ENCODE data around the gene SLC16A13.

SLC16A13 gene

DNA sequence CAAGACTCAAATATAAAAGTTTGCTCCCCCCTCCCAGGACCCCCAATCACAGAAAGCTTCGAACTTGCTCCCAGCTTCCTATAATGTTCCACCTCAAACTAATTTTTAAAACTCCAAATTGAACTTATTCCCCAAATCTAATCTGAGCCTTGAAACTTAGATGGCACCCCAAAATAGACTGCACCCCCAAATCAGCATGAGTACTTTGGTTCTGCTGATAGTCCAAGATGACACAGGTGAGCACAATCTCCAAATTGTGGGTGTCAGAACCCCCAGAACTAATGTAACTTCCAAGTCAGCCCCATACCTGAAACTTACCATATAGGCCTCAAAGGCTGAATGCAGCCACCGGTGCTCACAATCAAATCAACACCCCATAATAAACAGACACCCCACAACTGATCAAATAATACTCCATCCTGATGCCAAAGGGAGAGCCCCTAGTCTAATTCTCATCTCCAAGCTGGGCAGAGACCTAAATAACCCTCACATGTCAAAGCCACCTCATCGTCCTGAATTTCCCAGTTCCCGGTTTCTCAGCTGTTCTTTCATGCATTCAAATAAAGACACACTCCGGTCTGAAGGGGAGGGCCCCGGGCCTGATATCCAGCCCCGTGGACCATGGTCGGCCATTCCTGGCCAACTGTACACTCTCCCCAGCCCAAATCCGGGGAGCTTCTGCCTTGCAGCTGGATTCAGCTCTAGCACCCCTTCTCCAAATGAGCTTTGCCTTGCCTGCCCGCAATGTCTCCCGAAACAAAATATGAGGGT is 14.7 kb upstream of the SLC16A13 start:
- Mint-ChIP-seq H3K9me3 (no peaks in the 10 kb centered on the region), H3K4me1 (peaks cover 49% of the 10 kb centered on the region), H3K4me3 (peak overlapping the region; percentile 66), H3K27ac (peak overlapping the region; percentile 80), H3K36me3 (no peaks in the 10 kb centered on the region), H3K27me3 (no peaks in the 10 kb centered on the region)

DNA sequence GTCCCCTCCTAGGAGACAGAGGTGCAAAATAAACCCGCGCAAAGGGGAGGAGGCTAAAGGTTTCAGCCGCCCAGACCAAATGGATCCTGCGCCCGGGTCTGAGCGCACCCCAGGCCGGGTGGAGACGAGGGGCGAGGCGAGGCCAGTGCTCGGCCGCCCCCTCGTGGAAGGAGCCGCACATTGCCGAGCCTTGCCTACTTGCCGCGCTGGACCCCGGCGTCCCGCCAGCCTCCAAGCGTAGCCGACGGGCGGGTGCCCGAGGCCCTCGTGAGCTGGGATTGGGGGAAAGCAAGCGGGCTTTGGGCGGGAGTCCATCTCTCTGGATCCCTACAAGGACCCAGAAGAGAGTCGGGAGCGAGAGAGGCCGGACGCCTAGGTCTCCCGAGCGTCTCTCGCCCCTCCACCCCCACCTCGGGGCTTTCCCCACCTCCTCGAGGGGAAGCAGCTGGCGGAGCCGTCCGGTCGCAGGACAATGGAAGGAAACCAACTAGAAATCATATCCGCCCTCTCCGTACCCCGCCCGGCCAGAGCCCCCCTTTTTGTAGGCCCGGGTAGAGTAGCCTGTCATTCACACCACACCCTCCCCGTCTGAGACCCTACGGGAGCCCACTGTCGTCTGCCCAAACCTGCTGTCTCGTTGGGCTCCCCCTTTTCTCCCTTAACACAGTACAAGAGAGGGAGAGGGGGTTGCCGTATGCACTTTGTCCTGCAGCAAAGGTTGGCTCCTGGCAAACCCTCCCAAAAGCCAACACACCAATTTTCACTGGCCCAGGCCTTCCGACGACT is 13.6 kb upstream of the SLC16A13 start:
- H3K36me3 Mint-ChIP-seq = no peaks in the 10 kb centered on the region
- peaks cover 42% of the 10 kb centered on the region for H3K4me1 Mint-ChIP-seq
- H3K4me3 Mint-ChIP-seq = peak overlapping the region; percentile 66
- no peaks in the 10 kb centered on the region for H3K27me3 Mint-ChIP-seq
- H3K27ac Mint-ChIP-seq = no peak overlapping the region
- H3K9me3 Mint-ChIP-seq = no peaks in the 10 kb centered on the region

DNA sequence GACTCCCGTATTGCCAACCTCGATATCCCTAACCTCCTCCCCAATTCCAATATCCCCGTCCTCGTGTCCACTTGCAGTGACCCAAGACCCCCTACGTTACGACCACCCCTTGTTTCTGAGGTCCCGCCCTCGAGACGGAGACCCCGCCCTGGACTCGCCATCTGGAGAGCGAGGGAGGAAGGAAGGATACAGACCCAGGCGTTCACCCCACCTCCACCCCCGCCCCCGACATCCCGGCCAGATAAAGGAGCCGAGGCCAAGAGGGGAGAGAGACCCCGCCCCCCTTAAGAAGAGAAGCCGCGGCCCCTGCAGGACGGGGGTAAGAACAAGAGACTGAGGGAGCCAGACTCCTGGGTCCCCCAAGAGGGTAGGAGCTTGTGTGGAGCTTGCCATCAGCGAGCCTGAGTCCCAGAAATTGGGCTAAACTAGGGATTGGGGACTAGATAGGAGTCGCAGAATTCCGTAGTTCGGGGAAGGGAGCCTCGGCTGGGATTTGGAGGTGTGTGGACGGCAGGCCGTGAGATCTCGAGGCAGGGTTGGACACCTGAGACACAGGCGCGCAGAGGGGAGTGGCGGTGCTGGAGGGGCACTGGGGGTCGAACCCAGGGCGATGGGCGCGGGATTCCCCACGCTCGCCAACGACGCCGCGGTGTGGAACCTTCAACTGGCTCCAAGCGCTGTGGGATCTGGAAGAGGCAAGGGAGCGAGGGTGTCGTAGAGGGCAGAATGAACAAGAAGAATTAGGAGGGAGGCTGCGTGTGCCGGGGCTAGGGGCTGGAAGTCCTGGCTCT is 12.8 kb upstream of the SLC16A13 start, which contains the start of gene BCL6B:
BCL6B (plus strand) TSS at position 270 of the 791 bp plus-strand sequence. CDS start 622 bp downstream, outside the sequence.
- H3K27ac Mint-ChIP-seq = peak within 1 kb of the TSS; percentile 88
- H3K36me3 Mint-ChIP-seq = no peaks in the 10 kb centered on the region
- H3K9me3 Mint-ChIP-seq = no peaks in the 10 kb centered on the region
- no peaks in the 10 kb centered on the region for H3K27me3 Mint-ChIP-seq
- H3K4me3 Mint-ChIP-seq = peak within 1 kb of the TSS; percentile 66
- H3K4me1 Mint-ChIP-seq = peaks cover 34% of the 10 kb centered on the region

DNA sequence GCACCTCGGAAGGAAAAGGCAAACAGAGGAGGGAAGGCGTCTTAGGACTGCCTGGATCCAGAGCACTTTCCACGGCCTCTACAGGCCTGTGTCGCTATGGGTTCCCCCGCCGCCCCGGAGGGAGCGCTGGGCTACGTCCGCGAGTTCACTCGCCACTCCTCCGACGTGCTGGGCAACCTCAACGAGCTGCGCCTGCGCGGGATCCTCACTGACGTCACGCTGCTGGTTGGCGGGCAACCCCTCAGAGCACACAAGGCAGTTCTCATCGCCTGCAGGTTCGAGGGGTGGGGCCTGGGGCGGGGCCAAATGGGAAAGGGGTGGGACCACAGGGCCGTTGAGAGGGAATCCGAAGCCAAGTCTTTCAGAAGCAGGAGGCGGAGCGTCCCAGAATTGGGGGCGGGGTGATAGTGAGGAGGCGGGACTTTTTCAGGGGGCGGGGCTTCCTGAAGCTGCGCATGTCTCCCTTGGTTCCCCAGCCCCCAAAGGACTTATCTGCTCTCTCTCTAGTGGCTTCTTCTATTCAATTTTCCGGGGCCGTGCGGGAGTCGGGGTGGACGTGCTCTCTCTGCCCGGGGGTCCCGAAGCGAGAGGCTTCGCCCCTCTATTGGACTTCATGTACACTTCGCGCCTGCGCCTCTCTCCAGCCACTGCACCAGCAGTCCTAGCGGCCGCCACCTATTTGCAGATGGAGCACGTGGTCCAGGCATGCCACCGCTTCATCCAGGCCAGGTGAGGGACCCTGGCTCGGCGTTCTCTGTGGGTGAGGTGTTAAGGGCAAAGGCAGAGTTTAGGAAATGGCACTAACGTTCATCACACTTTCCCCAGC is 12.0 kb upstream of the SLC16A13 start:
- no peaks in the 10 kb centered on the region for H3K9me3 Mint-ChIP-seq
- H3K27ac Mint-ChIP-seq = peak overlapping the region; percentile 88
- H3K36me3 Mint-ChIP-seq = no peaks in the 10 kb centered on the region
- peaks cover 36% of the 10 kb centered on the region for H3K4me1 Mint-ChIP-seq
- H3K4me3 Mint-ChIP-seq = peak overlapping the region; percentile 66
- H3K27me3 Mint-ChIP-seq = no peaks in the 10 kb centered on the region

DNA sequence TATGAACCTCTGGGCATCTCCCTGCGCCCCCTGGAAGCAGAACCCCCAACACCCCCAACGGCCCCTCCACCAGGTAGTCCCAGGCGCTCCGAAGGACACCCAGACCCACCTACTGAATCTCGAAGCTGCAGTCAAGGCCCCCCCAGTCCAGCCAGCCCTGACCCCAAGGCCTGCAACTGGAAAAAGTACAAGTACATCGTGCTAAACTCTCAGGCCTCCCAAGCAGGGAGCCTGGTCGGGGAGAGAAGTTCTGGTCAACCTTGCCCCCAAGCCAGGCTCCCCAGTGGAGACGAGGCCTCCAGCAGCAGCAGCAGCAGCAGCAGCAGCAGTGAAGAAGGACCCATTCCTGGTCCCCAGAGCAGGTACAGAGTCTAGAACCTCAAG is 11.4 kb upstream of the SLC16A13 start:
- peaks cover 42% of the 10 kb centered on the region for H3K4me1 Mint-ChIP-seq
- H3K9me3 Mint-ChIP-seq = no peaks in the 10 kb centered on the region
- H3K27ac Mint-ChIP-seq = no peak overlapping the region
- no peaks in the 10 kb centered on the region for H3K36me3 Mint-ChIP-seq
- no peak overlapping the region for H3K4me3 Mint-ChIP-seq
- no peaks in the 10 kb centered on the region for H3K27me3 Mint-ChIP-seq

DNA sequence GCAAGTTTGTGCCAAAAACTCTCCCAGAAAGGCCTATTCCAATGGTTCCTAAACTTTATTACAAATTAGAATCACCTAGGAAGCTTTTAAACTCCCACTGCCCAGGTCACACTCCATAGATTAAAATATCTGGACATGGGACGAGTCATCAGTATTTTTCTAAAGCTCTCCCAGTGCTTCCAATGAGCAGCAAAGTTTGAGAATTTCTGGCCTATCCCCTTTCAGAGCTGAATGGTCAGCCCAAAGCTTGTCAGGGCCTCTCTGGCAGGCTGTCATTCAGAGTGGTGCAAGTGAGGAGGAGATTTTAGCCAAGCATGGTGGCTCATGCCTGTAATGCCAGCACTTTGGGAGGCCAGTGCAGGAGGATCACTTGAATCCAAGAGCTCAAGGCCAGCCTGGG is 10.6 kb upstream of the SLC16A13 start:
- Mint-ChIP-seq H3K9me3 (no peaks in the 10 kb centered on the region), H3K27ac (peak overlapping the region; percentile 35), H3K4me3 (no peak overlapping the region), H3K27me3 (no peaks in the 10 kb centered on the region), H3K4me1 (peaks cover 48% of the 10 kb centered on the region), H3K36me3 (no peaks in the 10 kb centered on the region)

DNA sequence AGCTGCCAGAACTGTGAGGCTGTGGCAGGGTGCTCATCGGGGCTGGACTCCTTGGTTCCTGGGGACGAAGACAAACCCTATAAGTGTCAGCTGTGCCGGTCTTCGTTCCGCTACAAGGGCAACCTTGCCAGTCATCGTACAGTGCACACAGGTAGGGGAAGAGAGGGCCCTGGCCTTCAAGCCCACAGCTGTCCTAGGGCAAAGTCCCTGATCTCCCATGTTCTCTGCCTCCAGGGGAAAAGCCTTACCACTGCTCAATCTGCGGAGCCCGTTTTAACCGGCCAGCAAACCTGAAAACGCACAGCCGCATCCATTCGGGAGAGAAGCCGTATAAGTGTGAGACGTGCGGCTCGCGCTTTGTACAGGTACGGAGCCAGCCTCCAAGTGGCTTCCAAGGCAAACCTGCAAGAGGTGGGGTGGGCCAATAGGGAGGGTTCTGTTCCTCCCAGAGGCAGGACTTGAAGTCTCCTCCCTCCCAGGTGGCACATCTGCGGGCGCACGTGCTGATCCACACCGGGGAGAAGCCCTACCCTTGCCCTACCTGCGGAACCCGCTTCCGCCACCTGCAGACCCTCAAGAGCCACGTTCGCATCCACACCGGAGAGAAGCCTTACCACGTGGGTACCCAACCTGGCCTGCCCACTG is 9.2 kb upstream of the SLC16A13 start:
- Mint-ChIP-seq H3K4me3 (no peak overlapping the region), H3K36me3 (no peaks in the 10 kb centered on the region), H3K4me1 (peaks cover 44% of the 10 kb centered on the region), H3K27ac (peak overlapping the region; percentile 19), H3K27me3 (no peaks in the 10 kb centered on the region), H3K9me3 (no peaks in the 10 kb centered on the region)

DNA sequence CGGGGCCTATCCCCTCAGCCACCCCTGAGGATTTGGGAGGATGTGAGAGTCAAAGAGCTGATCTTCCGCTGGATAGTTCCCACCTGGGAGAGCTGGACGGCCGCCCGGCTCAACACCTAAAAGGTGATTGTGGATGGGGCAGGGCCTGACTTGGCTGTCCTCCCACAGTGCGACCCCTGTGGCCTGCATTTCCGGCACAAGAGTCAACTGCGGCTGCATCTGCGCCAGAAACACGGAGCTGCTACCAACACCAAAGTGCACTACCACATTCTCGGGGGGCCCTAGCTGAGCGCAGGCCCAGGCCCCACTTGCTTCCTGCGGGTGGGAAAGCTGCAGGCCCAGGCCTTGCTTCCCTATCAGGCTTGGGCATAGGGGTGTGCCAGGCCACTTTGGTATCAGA is 8.5 kb upstream of the SLC16A13 start:
- Mint-ChIP-seq H3K4me1 (peaks cover 42% of the 10 kb centered on the region), H3K4me3 (no peak overlapping the region), H3K27me3 (no peaks in the 10 kb centered on the region), H3K9me3 (no peaks in the 10 kb centered on the region), H3K27ac (no peak overlapping the region), H3K36me3 (no peaks in the 10 kb centered on the region)

DNA sequence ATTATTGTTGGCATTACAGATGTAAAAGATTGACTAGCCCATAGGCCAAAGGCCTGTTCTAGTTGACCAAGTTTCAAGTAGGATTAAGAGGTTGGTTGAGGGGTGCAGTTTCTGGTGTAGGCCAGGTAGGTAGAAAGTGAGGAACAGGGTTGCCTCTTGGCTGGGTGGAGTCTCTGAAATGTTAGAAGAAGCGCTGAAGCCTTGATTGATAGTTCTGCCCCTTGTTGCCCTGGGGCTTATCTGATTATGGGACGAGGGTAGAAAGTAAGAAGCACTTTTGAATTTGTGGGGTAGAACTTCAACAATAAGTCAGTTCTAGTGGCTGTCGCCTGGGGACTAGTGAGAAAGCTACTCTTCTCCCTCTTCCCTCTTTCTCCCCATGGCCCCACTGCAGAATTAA is 6.7 kb upstream of the SLC16A13 start:
- H3K27me3 Mint-ChIP-seq = no peaks in the 10 kb centered on the region

DNA sequence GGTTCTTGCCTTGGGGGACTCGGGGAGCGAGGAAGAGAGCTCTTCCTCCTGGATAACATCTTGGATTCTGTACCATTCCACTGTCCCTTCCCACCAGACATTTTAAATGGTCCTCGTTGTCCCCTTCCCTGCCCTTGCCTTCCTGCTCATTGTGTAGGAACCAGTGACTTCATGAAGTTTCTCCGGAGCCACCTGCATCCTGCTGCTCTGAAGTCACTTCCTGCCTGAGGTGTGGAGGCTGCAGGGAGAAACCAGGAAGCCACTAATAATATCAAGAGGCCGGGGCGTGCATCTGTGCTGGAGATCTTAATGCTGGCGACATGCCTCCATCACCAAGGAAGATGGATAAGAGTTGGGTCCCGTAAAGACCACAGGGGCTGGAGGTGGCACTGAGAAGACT is 6.2 kb upstream of the SLC16A13 start:
- H3K4me3 Mint-ChIP-seq = peak overlapping the region; percentile 81
- no peaks in the 10 kb centered on the region for H3K27me3 Mint-ChIP-seq
- H3K9me3 Mint-ChIP-seq = no peaks in the 10 kb centered on the region
- peaks cover 46% of the 10 kb centered on the region for H3K4me1 Mint-ChIP-seq
- no peaks in the 10 kb centered on the region for H3K36me3 Mint-ChIP-seq
- H3K27ac Mint-ChIP-seq = peak overlapping the region; percentile 89

More for the DNA sequence above, 6.7 kb upstream of the SLC16A13 start:
- H3K36me3 Mint-ChIP-seq = no peaks in the 10 kb centered on the region
- no peak overlapping the region for H3K4me3 Mint-ChIP-seq
- peaks cover 43% of the 10 kb centered on the region for H3K4me1 Mint-ChIP-seq
- H3K9me3 Mint-ChIP-seq = no peaks in the 10 kb centered on the region
- peak overlapping the region; percentile 42 for H3K27ac Mint-ChIP-seq

DNA sequence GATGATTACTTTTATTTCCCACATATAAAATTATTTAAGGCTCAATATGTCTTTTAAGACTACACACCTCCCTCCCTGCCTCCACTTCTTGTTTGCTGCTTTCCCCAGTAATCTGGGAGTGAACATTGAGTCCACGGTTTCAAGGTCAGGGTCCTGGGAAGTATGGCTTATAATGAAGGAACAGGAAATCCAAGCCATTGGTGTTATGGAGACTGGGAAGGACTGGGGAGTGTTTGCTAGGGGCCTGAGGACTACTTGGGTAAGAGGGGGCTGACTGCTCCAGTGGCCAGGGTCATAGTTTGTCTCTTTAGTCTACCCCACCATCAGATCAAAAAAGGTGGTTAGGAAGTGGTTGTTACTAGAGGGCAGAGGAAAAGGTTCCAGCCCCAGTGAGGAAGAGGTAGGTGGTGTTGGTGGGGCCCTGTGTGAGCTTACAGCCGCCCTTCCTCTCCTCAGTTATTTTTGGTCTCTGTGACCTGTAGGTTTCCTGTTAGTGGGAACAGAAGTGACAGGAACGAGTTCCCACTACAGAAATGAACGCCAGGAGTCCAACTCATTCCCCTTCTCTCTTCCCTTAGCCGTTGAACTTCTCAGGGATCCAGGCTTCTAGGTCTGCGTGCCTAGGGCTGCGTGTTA is 742 bp upstream of the SLC16A13 start:
- Mint-ChIP-seq H3K27ac (peak overlapping the region; percentile 98), H3K36me3 (no peaks in the 10 kb centered on the region), H3K4me3 (peak overlapping the region; percentile 92), H3K27me3 (no peaks in the 10 kb centered on the region), H3K9me3 (no peaks in the 10 kb centered on the region), H3K4me1 (peaks cover 54% of the 10 kb centered on the region)

DNA sequence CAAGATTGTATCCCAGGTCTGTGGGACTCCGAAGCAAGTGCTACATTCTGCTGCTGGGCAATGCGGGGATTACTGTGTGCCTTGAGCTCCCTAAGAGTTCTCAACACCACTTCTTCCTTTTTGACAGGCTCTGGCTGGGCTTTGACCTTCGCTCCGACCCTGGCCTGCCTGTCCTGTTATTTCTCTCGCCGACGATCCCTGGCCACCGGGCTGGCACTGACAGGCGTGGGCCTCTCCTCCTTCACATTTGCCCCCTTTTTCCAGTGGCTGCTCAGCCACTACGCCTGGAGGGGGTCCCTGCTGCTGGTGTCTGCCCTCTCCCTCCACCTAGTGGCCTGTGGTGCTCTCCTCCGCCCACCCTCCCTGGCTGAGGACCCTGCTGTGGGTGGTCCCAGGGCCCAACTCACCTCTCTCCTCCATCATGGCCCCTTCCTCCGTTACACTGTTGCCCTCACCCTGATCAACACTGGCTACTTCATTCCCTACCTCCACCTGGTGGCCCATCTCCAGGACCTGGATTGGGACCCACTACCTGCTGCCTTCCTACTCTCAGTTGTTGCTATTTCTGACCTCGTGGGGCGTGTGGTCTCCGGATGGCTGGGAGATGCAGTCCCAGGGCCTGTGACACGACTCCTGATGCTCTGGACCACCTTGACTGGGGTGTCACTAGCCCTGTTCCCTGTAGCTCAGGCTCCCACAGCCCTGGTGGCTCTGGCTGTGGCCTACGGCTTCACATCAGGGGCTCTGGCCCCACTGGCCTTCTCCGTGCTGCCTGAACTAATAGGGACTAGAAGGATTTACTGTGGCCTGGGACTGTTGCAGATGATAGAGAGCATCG is 2.4 kb downstream of the SLC16A13 start:
- peak overlapping the region; percentile 56 for H3K27ac Mint-ChIP-seq
- no peaks in the 10 kb centered on the region for H3K27me3 Mint-ChIP-seq
- peaks cover 50% of the 10 kb centered on the region for H3K4me1 Mint-ChIP-seq
- no peak overlapping the region for H3K4me3 Mint-ChIP-seq
- no peaks in the 10 kb centered on the region for H3K9me3 Mint-ChIP-seq
- H3K36me3 Mint-ChIP-seq = no peaks in the 10 kb centered on the region

DNA sequence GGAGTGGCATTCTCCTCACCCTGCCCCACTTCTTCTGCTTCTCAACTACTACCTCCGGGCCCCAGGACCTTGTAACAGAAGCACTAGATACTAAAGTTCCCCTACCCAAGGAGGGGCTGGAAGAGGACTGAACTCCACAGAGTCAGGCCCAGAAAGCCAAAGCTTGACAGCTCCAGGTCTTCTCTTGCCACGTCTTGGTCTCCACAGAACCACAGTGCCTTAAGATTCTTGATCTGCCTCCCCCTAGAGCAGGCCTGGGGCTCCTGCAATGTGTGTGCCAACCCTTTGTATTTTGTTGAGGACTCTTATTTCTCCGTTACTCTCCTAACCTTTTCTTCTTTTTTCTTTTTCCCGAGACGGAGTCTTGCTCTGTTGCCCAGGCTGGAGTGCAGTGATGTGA is 4.0 kb downstream of the SLC16A13 start:
- Mint-ChIP-seq H3K27ac (no peak overlapping the region), H3K27me3 (no peaks in the 10 kb centered on the region), H3K9me3 (no peaks in the 10 kb centered on the region), H3K4me3 (no peak overlapping the region), H3K36me3 (no peaks in the 10 kb centered on the region), H3K4me1 (peaks cover 40% of the 10 kb centered on the region)

All from activated naive CD4-positive, alpha-beta T cell treated with anti-CD3 and anti-CD28 coated beads, Interleukin-2, amount 50 U/mL, for 24 hours (primary cell).